Mucosa of descending colon (tissue), 3 donors: ENCODE data around the gene TM4SF18. TPM values are rescaled to one million over a fixed set of nuclear protein-coding genes. Genes with fewer than 3 reads are reported as not detected.

Experiments used
- ATAC-seq: fragments of 200-7000 bp; cut with Tn5 transposase; one replicate; pipeline ENCODE4 v1.9.1; 2020; ENCODE audit warnings: mild to moderate bottlenecking, moderate library complexity
- DNase-seq, 3 donors: peaks; one replicate each; pipeline ENCODE4 v3.0.0-alpha.2; 2020
- H3K36me3 ChIP-seq: fragments of 200-600 bp; one replicate; pipeline ENCODE4 v1.8.0; 2021; ENCODE audit warnings: low read depth, mild to moderate bottlenecking
- H3K4me1 ChIP-seq: fragments of 200-600 bp; one replicate; pipeline ENCODE4 v1.8.0; 2021; ENCODE audit warnings: low read depth, mild to moderate bottlenecking
- H3K4me3 ChIP-seq: fragments of 200-600 bp; one replicate; pipeline ENCODE4 v1.8.0; 2021; ENCODE audit warnings: mild to moderate bottlenecking
- H3K9me3 ChIP-seq: fragments of 200-600 bp; one replicate; pipeline ENCODE4 v1.8.0; 2021; ENCODE audit warnings: mild to moderate bottlenecking
- CTCF ChIP-seq: fragments of 200-600 bp; IDR thresholded peaks from one replicate; pipeline ENCODE4 v1.8.0; 2022; ENCODE audit warnings: antibody characterized with exemption, mild to moderate bottlenecking
- intact Hi-C, 2 donors: fragments of 100-400 bp; cut with DNase I in 1 of 2; cut with micrococcal nuclease in 1 of 2; formaldehyde crosslinking; loops; one replicate each; pipeline versions ENCODE4 v1.11.0 to v1.11.1; 2022; cut with DNase I, micrococcal nuclease
- total RNA-seq, 3 donors: library from RNA; stranded (reverse); fragmentation: NEBNext Ultra II Directional in 2 of 3; extraction: Animal tissue kit (Norgen Biotek cat#: 25700) in 2 of 3; gene quantifications; one replicate each; pipeline versions ENCODE4 v1.2.1 to v1.2.4, GENCODE V29; 2021 to 2023
- donor health status: DM: no; HTN: no; CAD: no; lungs with moderate emphysema.
- donor health status: DM: no; HTN: no; CAD: no.
- donor health status: DM: no; HTN: yes; CAD: no.

Gene TM4SF18
- total RNA-seq, 3 donors from 2014 or later = 1.9 to 2.4 (median 2.2) TPM

GRCh38 chr3:149330609-149331331, 2.7 kb downstream of the TM4SF18 start:
- Histone ChIP-seq H3K36me3 (no peaks in the 10 kb centered on the region), H3K4me1 (no peaks in the 10 kb centered on the region), H3K9me3 (no peaks in the 10 kb centered on the region), H3K4me3 (no peak overlapping the region)
- no peak for ATAC-seq
- DNase-seq = no peak
- intact Hi-C loops = no loop called here
- no peak for TF ChIP-seq CTCF

GRCh38 chr3:149327156-149327555, 6.3 kb downstream of the TM4SF18 start:
- Histone ChIP-seq H3K4me1 (no peaks in the 10 kb centered on the region), H3K4me3 (no peak overlapping the region), H3K9me3 (no peaks in the 10 kb centered on the region), H3K36me3 (no peaks in the 10 kb centered on the region)
- no peak for TF ChIP-seq CTCF
- no peak for DNase-seq
- intact Hi-C loops = no loop called here
- ATAC-seq = no peak

GRCh38 chr3:149325581-149325980, 7.9 kb downstream of the TM4SF18 start:
- Histone ChIP-seq H3K4me1 (no peaks in the 10 kb centered on the region), H3K9me3 (no peaks in the 10 kb centered on the region), H3K4me3 (no peak overlapping the region), H3K36me3 (no peaks in the 10 kb centered on the region)
- ATAC-seq = no peak
- intact Hi-C loops = no loop called here
- DNase-seq = no peak
- TF ChIP-seq CTCF = no peak

GRCh38 chr3:149324332-149324731, 9.1 kb downstream of the TM4SF18 start:
- ATAC-seq (peak; percentile 87), DNase-seq (no peak)
- Histone ChIP-seq H3K4me3 (no peak overlapping the region), H3K9me3 (no peaks in the 10 kb centered on the region), H3K36me3 (no peaks in the 10 kb centered on the region), H3K4me1 (no peaks in the 10 kb centered on the region)
- no peak for TF ChIP-seq CTCF
- intact Hi-C loops = no loop called here

GRCh38 chr3:149321640-149322039, 11.8 kb downstream of the TM4SF18 start:
- H3K4me3 ChIP-seq = no peak overlapping the region
- intact Hi-C loops = no loop called here
- no peak for ATAC-seq

More at GRCh38 chr3:149321640-149322039, 11.8 kb downstream of the TM4SF18 start:
- H3K9me3 ChIP-seq = no peaks in the 10 kb centered on the region
- H3K4me1 ChIP-seq = no peaks in the 10 kb centered on the region
- no peak for TF ChIP-seq CTCF
- no peak for DNase-seq
- no peaks in the 10 kb centered on the region for H3K36me3 ChIP-seq
